Activated naive CD8-positive, alpha-beta T cell treated with anti-CD3 and anti-CD28 coated beads, Interleukin-2, amount 50 U/mL, for 16 hours (primary cell): ENCODE data around the gene ATIC.

Source experiments
- DNase-seq: peaks from one replicate; pipeline ENCODE4 v3.0.0-alpha.2; 2020; ENCODE audit warnings: low read depth, low spot score

Gene ATIC

GRCh38 chr2:215399067-215399716 is 87.3 kb downstream of the ATIC start:
- DNase-seq = no peak
